Activated T-cell treated with anti-CD3 and anti-CD28 coated beads for 48 hours (primary cell): ENCODE measurements around the gene IFITM5.
"Not testable (repeated sequence)": the region's sequence is repeated elsewhere in the genome, so short reads cannot be mapped to it uniquely, and the experiment has no call there.

ENCODE experiments used
- DNase-seq: peaks from one replicate; pipeline ENCODE4 v3.0.0-alpha.2; 2020; ENCODE audit warnings: low read depth

Gene IFITM5

GRCh38 chr11:328012-328411, 28.7 kb upstream of the IFITM5 start:
- DNase-seq: no peak

GRCh38 chr11:327581-327923, 28.2 kb upstream of the IFITM5 start:
- DNase-seq: no peak

GRCh38 chr11:326842-327580, 27.7 kb upstream of the IFITM5 start:
- peak; percentile 61 for DNase-seq

GRCh38 chr11:326592-326841, 27.2 kb upstream of the IFITM5 start:
- DNase-seq: no peak

GRCh38 chr11:325796-326591, 26.7 kb upstream of the IFITM5 start:
- no peak for DNase-seq

- not testable (repeated sequence) for DNase-seq
Measured at GRCh38 chr11:324593-325517, 25.5 kb upstream of the IFITM5 start.

- DNase-seq: no peak
Measured at GRCh38 chr11:324156-324555, 24.8 kb upstream of the IFITM5 start.

- DNase-seq: not testable (repeated sequence)
Measured at GRCh38 chr11:319888-320273, 20.6 kb upstream of the IFITM5 start.

GRCh38 chr11:319121-319887, 20.0 kb upstream of the IFITM5 start:
- DNase-seq: not testable (repeated sequence)

GRCh38 chr11:318405-319120, 19.2 kb upstream of the IFITM5 start:
- DNase-seq: not testable (repeated sequence)

- DNase-seq: not testable (repeated sequence)
Measured at GRCh38 chr11:317668-318404, 18.5 kb upstream of the IFITM5 start.

- no peak for DNase-seq
Measured at GRCh38 chr11:316891-317301, 17.6 kb upstream of the IFITM5 start.

GRCh38 chr11:316031-316701, 16.8 kb upstream of the IFITM5 start:
- DNase-seq: no peak

- no peak for DNase-seq
Measured at GRCh38 chr11:315516-315994, 16.2 kb upstream of the IFITM5 start.

- DNase-seq: no peak
Measured at GRCh38 chr11:315051-315481, 15.7 kb upstream of the IFITM5 start.

- not testable (repeated sequence) for DNase-seq
Measured at GRCh38 chr11:314554-314875, 15.2 kb upstream of the IFITM5 start.

- DNase-seq: no peak
Measured at GRCh38 chr11:313787-314553, 14.6 kb upstream of the IFITM5 start, which contains the start of gene IFITM1. Gene IFITM1 (plus strand): TSS chr11:314040. CDS start chr11:314171, 131 bp downstream.

- DNase-seq: no peak
Measured at GRCh38 chr11:313304-313786, 14.0 kb upstream of the IFITM5 start.
